ENCODE results near the gene HPCAL1.

DNA sequence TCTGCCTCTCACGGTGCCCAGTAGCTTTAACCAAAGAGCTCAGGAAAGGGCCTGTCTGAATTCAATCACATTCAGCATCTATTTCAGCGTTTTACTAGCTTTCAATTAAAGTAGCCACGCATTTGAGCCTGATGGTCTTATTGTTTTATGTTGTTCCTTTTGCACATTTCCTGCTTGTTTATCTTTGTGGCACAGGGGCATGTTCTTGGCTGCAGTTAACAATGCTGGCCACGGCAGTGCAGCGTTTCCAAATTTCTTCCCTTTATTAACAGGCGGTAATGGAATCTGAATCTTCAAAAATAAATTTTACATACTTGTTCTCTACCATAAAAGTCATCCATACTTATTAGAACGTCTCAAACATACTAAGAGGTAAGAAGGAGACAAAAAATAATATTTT, 46.2 kb downstream of the HPCAL1 start:
- TF ChIP-seq, protein P1, sequence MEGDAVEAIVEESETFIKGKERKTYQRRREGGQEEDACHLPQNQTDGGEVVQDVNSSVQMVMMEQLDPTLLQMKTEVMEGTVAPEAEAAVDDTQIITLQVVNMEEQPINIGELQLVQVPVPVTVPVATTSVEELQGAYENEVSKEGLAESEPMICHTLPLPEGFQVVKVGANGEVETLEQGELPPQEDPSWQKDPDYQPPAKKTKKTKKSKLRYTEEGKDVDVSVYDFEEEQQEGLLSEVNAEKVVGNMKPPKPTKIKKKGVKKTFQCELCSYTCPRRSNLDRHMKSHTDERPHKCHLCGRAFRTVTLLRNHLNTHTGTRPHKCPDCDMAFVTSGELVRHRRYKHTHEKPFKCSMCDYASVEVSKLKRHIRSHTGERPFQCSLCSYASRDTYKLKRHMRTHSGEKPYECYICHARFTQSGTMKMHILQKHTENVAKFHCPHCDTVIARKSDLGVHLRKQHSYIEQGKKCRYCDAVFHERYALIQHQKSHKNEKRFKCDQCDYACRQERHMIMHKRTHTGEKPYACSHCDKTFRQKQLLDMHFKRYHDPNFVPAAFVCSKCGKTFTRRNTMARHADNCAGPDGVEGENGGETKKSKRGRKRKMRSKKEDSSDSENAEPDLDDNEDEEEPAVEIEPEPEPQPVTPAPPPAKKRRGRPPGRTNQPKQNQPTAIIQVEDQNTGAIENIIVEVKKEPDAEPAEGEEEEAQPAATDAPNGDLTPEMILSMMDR (conservative IDR thresholded peaks at IDR 0.05; ENCODE audit: low read depth, low read length), result no peak
- TF ChIP-seq EZH2 (IDR thresholded peaks at IDR 0.05; ENCODE audit: low read length, unreplicated experiment), result no peak
